GM18858 (cell line): ENCODE data around the gene SLC13A3.

Experiments
- ATAC-seq: cut with Tn5 transposase; IDR thresholded peaks from one replicate; pipeline ENCODE4 v1.9.1; 2021; ENCODE audit not compliant: unreplicated experiment

SLC13A3 gene

GRCh38 chr20:46559685-46560440 is 91.4 kb downstream of the SLC13A3 start:
- no peak for ATAC-seq

DNA sequence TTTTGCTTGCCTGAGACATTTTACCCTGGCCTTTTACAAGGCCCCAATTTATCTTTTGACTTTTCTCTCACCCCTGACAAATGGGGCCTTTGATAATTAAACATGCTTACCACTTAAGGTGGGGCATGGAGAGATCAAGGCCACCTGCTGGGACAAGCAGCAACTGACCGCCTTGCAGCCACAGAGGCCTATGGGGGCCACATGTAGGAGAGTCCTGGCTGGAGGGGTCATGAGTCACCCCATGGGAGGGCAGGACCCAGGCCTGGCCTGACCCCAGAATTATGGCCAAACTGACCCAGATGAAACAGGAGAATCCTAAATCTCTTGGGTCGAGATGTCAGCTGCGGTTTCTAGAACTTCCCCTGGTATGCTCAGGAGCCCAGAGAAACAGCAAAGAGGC is 92.3 kb downstream of the SLC13A3 start:
- ATAC-seq = no peak

DNA sequence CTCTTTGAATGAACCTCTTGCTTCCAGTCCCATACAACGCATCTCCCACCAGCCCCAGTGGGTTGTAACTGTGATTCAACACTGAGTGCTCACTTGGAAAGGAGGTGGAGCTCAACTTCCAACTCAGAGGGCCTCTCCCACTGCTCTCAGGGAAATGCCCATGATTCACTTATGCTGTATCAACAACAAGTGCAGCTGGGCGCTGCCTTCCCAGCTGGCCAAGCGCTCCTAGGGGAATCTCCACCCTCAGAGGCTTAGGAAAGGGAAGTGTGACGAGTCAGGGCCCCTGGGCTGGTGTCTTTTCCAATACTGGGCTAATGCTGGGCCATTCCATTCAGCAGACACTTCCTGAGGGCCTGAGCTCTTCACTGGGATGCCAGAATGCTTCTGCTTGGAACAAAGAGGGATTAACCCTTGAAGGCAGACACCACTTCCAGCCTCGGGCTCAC is 92.7 kb downstream of the SLC13A3 start:
- no peak for ATAC-seq

GRCh38 chr20:46557231-46557956 is 93.9 kb downstream of the SLC13A3 start:
- ATAC-seq = no peak

GRCh38 chr20:46555370-46555956 is 95.8 kb downstream of the SLC13A3 start:
- no peak for ATAC-seq

DNA sequence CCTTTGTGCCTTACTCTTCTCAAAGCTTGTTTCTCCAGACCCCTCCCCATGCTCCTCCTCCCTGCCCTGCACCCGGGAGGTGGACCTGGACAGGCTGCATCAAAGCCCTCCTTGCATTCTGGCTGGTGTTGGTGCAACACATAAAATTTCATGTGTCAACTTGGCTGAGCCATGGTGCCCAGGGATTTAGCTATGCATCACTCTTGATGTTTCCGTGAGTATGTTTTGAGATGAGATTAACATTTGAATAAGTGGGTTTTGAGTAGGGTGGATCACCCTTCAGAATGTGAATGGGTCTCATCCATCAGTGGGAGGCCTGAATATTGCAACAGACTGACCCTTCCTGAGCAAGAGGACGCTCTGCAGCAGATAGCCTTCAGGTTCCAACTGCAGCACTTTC is 96.4 kb downstream of the SLC13A3 start:
- ATAC-seq = no peak

DNA sequence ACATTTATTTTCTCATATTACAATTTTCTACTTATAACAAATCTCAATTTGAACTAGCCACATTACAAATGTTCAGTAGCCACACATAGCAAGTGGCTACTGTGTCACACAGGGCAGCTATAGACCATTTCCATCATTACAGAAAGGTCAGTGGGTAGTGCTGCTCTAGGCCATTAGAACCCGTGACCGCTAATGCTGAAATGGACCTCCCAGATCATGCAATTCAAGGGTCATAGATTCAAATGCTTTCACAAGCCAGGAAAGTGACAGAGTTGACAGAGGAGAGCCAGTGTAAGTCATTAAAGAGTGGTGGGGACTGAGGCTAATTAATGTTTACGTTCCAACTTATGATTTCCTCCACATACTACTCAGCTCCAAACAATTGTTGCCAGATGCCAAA is 97.3 kb downstream of the SLC13A3 start:
- no peak for ATAC-seq

GRCh38 chr20:46552460-46553420 is 98.5 kb downstream of the SLC13A3 start:
- ATAC-seq = peak; percentile 51

DNA sequence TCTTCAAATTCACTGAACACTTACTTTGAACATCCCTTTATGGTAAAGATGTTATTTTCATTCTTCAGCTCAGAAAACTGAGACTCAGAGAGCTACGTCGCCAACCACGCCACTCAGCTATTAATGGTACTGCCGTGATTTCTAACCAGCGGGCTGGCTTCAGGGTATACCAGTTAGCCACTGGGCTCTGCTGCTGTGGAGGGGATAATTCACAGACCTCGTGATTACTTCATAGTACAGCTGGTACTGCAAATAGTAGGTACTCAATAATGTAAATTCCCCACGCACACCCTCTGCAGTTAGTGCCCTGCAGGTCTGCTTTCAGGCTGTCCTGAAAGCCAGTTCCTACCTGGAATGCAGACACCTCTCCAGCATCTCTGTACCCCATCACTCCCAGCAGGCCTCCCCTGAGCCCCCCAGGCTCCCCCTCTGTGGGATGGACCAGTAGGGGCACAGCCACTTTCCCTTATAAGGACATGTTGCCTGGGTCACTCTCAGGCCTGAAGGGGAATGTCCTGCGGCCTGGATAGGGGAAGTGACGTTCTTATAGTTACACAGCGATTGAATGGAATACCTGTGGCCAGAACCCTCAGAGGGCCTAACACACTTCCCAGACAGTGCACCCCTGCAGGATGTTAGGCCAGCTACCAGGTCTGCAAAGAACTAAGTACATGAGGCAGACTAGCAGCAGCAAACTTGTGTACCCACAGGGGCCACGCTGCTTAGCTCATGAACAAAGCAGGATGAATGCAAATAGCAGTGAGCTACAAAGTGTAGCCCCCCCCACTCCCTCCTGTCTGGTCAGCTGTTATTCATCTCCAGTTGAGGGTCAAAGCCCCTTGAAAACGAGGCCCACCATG is 99.5 kb downstream of the SLC13A3 start:
- no peak for ATAC-seq

DNA sequence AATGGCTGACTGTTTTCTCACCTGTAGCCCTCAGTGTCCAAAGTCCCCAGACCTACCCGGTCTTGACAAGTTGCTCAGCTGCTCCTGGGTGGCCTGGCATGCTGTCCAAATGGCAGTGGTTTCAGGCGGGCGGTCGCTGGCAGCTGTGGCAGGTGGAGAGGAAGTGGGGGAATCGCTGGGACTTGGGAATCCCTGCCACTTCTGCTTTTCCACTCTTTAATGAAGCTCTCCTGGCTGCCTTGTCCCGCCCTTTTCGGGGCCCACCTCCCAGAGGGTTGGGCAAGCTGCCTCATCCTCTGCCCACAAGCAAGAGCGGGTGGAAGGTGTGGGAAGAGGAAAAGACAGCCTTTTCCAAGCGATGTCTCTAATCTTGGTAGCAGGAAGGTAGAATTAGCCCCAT is 100.8 kb downstream of the SLC13A3 start, which contains the start of gene OCSTAMP:
Gene OCSTAMP (minus strand): TSS at position 194 of the 400 bp plus-strand sequence. CDS start 94 bp downstream, at position 100.
- ATAC-seq = no peak

DNA sequence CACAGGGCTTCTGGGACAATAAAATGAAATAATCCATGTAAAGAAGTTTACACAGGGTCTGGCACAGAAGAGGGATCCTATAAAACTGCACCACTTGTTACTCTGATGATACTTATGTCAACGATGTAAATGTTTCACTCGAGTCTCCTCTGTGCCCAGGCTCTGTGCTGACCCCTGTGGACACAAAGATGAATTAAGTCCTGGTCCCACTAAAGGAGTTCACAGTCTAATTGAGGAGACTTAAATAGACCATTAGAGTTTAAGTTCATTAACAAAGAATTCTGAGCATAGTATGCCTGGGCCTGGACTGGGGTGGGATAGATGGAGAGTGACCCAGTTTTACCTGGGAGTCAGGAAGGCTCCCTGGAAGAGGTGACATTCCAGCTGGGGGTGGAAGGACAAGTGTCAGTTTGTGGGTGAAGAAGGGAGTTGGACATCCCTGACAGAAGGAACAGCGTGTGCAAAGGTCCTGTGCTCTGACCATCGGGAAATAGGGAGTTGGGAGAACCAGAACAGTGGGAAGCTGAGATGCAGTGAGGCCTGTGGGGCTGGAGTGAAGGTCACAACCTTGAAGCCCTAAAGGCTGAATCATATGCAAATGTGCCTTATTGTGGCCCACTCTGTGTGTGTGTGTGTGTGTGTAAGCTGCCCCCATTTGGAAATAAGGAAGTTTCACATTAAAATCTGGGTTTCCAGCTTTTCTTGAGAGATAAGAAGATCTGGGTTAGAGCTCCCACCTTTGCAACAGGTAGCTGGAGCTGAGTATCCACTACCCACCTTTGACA is 101.9 kb downstream of the SLC13A3 start:
- ATAC-seq = no peak

DNA sequence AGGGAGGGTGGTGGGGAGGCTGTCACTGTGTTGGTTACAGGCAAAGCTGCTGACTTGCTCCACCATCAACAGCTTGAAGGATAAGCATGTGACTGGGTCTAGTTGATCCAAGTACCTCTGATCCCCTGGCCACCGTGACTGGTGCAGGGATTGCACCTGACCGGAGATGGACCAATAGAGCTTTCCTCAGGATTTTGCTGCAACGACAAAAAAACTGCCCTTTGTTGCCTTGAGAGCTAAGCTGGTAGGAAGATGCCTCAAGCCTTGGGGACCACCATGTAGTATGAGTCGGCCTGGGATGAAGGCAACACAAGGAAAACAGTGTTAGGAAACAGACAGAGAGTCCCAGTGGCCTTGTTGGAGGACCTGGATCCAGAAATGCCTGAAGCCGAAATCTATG is 102.6 kb downstream of the SLC13A3 start:
- ATAC-seq = no peak

GRCh38 chr20:46547995-46548394 is 103.3 kb downstream of the SLC13A3 start:
- ATAC-seq = no peak

- no peak for ATAC-seq
These were observed 104.3 kb downstream of the SLC13A3 start for GRCh38 chr20:46546936-46547335.

GRCh38 chr20:46546298-46546697 is 105.0 kb downstream of the SLC13A3 start:
- no peak for ATAC-seq

DNA sequence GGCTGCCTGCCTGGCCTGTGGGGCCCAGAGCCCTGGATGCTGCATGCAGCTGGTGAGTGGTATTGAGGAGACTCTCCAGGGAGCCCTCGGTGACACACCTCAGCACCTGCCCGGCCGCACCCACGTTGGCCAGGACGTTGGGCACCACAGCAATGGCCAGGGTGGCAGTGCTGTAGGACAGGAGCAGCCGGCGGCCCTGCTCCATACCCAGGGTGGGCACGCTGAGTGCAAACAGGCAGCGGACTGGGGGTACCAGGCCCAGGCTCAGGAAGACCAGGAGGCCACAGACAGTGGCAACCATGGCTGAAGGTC is 105.5 kb downstream of the SLC13A3 start:
- ATAC-seq = no peak

DNA sequence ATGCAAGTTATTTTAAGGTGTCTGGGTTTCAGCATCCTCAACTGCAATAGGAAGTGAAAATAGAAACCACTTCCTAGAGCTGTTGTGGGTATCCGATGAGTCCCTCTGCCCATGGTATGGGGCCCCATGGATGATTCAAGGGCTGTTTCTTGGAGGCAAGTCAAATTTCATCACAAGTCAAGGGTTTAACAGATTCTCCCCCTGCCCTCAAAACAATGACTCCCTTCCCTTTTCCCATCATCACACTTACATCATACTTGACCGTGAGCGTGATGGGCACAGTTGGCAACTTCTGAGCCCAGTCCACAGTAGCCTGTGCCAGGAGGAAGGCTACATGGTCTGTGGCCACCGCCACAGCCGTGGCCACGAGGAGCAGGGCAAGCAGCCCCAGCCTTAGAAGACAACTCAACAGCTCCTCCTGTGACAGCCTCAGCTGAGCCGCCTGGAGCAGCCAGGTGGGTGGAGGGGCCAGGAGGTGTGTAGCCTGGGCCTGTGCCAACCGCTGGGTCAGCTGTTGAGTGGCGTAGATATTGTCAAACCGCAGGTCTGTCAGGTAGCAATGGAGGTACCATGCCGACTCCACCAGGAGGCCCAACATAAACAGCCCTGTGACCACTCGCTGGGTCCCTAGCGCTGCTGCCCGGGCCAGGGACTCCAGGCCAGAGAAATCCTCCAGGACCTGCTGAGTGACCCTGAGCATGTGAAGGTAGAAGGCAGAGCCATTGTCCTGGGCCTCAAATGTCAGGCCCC is 106.0 kb downstream of the SLC13A3 start:
- no peak for ATAC-seq

DNA sequence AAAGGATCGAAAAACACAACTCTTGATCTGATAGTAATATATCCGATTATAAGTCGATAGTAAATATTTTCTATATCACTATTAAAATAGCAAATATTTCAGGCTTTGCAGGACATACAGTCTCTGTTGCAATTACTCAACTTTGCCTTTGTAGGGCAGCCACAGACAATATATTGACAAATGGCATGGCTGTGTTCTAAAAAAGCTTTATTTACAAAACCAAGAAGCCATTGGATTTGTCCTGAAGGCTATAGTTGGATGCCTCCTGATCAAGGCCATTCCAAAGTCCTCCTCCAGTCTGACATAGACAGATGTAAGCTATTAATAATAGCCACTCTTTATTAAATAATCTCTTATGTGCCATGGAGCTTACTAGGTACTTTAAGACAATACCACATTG is 106.7 kb downstream of the SLC13A3 start:
- no peak for ATAC-seq

DNA sequence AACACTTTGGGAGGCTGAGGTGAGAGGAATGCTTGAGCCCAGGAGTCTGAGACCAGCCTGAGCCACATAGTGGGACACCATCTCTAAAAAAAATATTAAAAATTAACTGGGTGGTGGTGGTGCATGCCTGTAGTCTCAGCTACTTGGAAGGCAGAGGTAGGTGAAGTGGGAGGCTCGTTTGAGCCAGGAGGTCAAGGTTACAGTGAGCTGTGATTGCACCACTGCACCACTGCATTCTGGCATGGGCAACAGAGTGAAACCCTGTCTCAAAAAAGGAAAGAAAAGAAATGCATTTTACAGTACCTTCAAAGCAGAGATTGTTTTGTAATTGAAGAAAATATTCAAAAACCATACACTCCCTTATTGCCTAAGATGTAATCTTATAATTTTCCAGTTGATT is 107.3 kb downstream of the SLC13A3 start:
- ATAC-seq = no peak
